ENCODE measurements around the gene ATP5F1E.

- TF ChIP-seq EZH2 (IDR thresholded peaks at IDR 0.05; ENCODE audit: borderline replicate concordance, low read length), result no peak
- TF ChIP-seq, protein P1, sequence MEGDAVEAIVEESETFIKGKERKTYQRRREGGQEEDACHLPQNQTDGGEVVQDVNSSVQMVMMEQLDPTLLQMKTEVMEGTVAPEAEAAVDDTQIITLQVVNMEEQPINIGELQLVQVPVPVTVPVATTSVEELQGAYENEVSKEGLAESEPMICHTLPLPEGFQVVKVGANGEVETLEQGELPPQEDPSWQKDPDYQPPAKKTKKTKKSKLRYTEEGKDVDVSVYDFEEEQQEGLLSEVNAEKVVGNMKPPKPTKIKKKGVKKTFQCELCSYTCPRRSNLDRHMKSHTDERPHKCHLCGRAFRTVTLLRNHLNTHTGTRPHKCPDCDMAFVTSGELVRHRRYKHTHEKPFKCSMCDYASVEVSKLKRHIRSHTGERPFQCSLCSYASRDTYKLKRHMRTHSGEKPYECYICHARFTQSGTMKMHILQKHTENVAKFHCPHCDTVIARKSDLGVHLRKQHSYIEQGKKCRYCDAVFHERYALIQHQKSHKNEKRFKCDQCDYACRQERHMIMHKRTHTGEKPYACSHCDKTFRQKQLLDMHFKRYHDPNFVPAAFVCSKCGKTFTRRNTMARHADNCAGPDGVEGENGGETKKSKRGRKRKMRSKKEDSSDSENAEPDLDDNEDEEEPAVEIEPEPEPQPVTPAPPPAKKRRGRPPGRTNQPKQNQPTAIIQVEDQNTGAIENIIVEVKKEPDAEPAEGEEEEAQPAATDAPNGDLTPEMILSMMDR (IDR thresholded peaks at IDR 0.05; ENCODE audit: low read length), result no peak
Observed at GRCh38 chr20:59075934-59076508, 43.9 kb upstream of the ATP5F1E start.
